Heart right ventricle (tissue), 16 donors: ENCODE results near the gene PIWIL4. TPM values are rescaled to one million over a fixed set of nuclear protein-coding genes. Genes with fewer than 3 reads are reported as not detected.

Experiments
- ATAC-seq, 8 donors: fragments of 200-7000 bp; cut with Tn5 transposase; one replicate each; pipeline ENCODE4 v1.9.1; 2020; ENCODE audit warnings: mild to moderate bottlenecking in 8 of 8, moderate library complexity in 8 of 8, moderate number of reproducible peaks in 1 of 8
- DNase-seq, 2 donors: peaks; one replicate each; pipeline ENCODE4 v3.0.0-alpha.2; 2020
- H3K27ac ChIP-seq, 10 donors: fragments of 200-600 bp; sonication (generic) in 2 of 10; one replicate each; pipeline versions ENCODE4 v1.5.0 to v1.8.0; 2020 to 2022; ENCODE audit warnings: mild to moderate bottlenecking in 3 of 10
- H3K27me3 ChIP-seq, 7 donors: fragments of 200-600 bp; one replicate each; pipeline ENCODE4 v1.8.0; 2021 to 2022; ENCODE audit warnings: mild to moderate bottlenecking in 2 of 7
- H3K36me3 ChIP-seq, 9 donors: fragments of 200-600 bp; sonication (generic) in 1 of 9; one replicate each; pipeline versions ENCODE4 v1.5.0 to v1.8.0; 2020 to 2022; ENCODE audit warnings: mild to moderate bottlenecking in 2 of 9
- H3K4me1 ChIP-seq, 9 donors: fragments of 200-600 bp; sonication (generic) in 1 of 9; one replicate each; pipeline versions ENCODE4 v1.5.0 to v1.8.0; 2020 to 2022; ENCODE audit warnings: mild to moderate bottlenecking in 4 of 9
- H3K4me3 ChIP-seq, 10 donors: fragments of 200-600 bp; sonication (generic) in 2 of 10; one replicate each; pipeline versions ENCODE4 v1.5.0 to v1.8.0; 2020 to 2022; ENCODE audit warnings: mild to moderate bottlenecking in 7 of 10, moderate library complexity in 2 of 10
- H3K9me3 ChIP-seq, 11 donors: fragments of 200-600 bp in 10 of 11; sonication (generic) in 2 of 11; one replicate each; pipeline versions ENCODE4 v1.5.0 to v1.8.0; 2013 to 2022; ENCODE audit warnings: mild to moderate bottlenecking in 2 of 11, control low read depth in 1 of 11, moderate library complexity in 1 of 11
- CTCF ChIP-seq, 9 donors: fragments of 200-600 bp; sonication (generic) in 2 of 9; IDR thresholded peaks; one replicate each; pipeline versions ENCODE4 v1.5.0 to v1.8.0; 2021 to 2022; ENCODE audit warnings: antibody characterized with exemption in 9 of 9, mild to moderate bottlenecking in 5 of 9, moderate library complexity in 1 of 9
- WGBS, 2 donors: extraction: QIAGEN DNeasy Blood & Tissue Kit; methylation state at CpG; one replicate each; pipeline ENCODE4 v1.1.7; 2013; ENCODE audit warnings: inconsistent platforms in 1 of 2; 5-methylcytosine and 5-hydroxymethylcytosine counted together
- intact Hi-C, 10 donors: fragments of 100-400 bp; cut with DNase I; formaldehyde crosslinking; loops; one replicate each; pipeline versions ENCODE4 v1.11.1 to v1.14.2; 2022
- polyA plus RNA-seq, 2 donors: library from polyadenylated mRNA; stranded (reverse); fragments of 200-250 nt; gene quantifications; one replicate each; pipeline ENCODE4 v1.2.3, GENCODE V29; 2013
- total RNA-seq, 10 donors: library from RNA; stranded (reverse); fragmentation: NEBNext Ultra II Directional in 3 of 10; extraction: Animal tissue kit (Norgen Biotek cat#: 25700) in 3 of 10; gene quantifications; one replicate each; pipeline versions ENCODE4 v1.2.1 to v1.2.4, GENCODE V29; 2021 to 2023
- donor health status: Arrhythmogenic right ventricular cardiomyopathy.
- donor health status: ischemic (EF 13 %, LVEDD 7.1; RV severe dilation, severe dysfunction).
- donor health status: healthy with polysubstance abuse.
- donor health status: DM: no; HTN: yes; CAD: no.
- donor health status: DM: no; HTN: no; CAD: no.
- donor health status: ischemic (EF 25% LVEDD 6.9; RV normal size, moderate dysfunction).
- donor health status: ischemic (EF 25% LVEDD 5.7; RV mildly dilated, moderate dysfunction).
- donor health status: healthy.
- donor health status: DM: yes; HTN: yes; CAD: no.
- donor health status: Ischemic cardiomyopathy.
- donor health status: ischemic (EF 35%, LVEDD 5.7; RV mildly dilated, moderate dysfunction).
- donor health status: nonischemic (EF 11% LVEDD 7.7; RV severe dilation, severe dysfunction).
- donor health status: DM: yes; HTN: yes; CAD: no.
- donor health status: PGD.
- donor health status: ischemic (EF 29% LVEDD 5.4; RV normal size, mild dysfunction).
- donor health status: nonischemic (EF 23%, LVEDD 6.1; RV moderate dilation, normal function).

Gene PIWIL4
- total and polyA plus RNA-seq, 12 donors, result 0.37 to 2.6 (median 1.3) TPM

DNA sequence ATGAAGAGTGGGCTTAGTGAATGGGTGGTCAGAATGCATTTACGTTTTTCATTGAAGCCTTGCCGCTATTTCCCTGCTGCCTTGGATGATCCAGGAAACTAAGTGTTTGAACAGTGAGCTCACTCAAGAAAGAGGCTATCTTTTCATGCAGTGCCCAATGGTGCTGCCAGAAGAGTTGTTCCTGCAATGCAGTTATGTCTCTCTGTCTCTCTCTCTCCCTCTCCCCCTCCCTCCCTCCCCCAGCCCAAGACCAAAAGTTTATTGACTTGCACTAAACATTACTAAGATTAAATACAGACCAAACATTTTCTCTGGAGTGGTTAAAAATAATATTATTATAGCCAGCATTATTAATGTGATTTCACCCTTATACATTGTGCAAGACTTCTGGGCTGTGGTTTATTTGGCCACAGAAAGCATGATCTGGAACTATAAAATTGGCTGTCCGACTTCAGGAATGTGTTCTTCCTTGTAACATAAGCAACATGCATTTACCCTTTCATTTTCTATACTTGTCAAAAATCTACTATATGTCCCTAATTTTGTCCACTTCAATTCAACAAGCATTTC lies 30.1 kb upstream of the PIWIL4 start:
- H3K4me3 ChIP-seq, result no peak overlapping the region
- TF ChIP-seq CTCF (IDR thresholded peaks at IDR 0.05), result no peak
- intact Hi-C loops, result no loop called here
- ATAC-seq (no peak), DNase-seq (no peak)
- H3K36me3 ChIP-seq, result no peaks in the 10 kb centered on the region
- no peak overlapping the region for H3K27ac ChIP-seq
- 59% methylated on average over 3 of the region's 3 CpGs for WGBS, 2 donors
- H3K4me1 ChIP-seq, result peaks cover 0 to 35% (median 3%) of the 10 kb centered on the region in 9 donors
- H3K27me3 ChIP-seq, result no peaks in the 10 kb centered on the region
- no peaks in the 10 kb centered on the region for H3K9me3 ChIP-seq

GRCh38 chr11:94539420-94539819 lies 27.7 kb upstream of the PIWIL4 start:
- no peak for TF ChIP-seq CTCF (IDR thresholded peaks at IDR 0.05)
- peaks cover 0 to 31% (median 6%) of the 10 kb centered on the region in 9 donors for H3K4me1 ChIP-seq
- no peak overlapping the region for H3K4me3 ChIP-seq
- H3K27me3 ChIP-seq, result no peaks in the 10 kb centered on the region
- ATAC-seq (no peak), DNase-seq (no peak)
- no peaks in the 10 kb centered on the region for H3K36me3 ChIP-seq
- H3K9me3 ChIP-seq, result no peaks in the 10 kb centered on the region
- WGBS, 2 donors, result 76 to 89% methylated on average over 1 of the region's 1 CpG
- intact Hi-C loops, result no loop called here
- H3K27ac ChIP-seq, result no peak overlapping the region

- H3K4me1 ChIP-seq, result peaks cover 2 to 54% (median 30%) of the 10 kb centered on the region in 9 donors
- 1% methylated on average over 81 to 109 of the region's 109 CpGs for WGBS, 2 donors
- no peaks in the 10 kb centered on the region for H3K27me3 ChIP-seq
- intact Hi-C loops, result no loop called here
- H3K27ac ChIP-seq, result peak within 1 kb of the TSS; percentile 78 to 99 (median 94)
- peak within 1 kb of the TSS; percentile 21 to 85 (median 68) for H3K4me3 ChIP-seq
- TF ChIP-seq CTCF (IDR thresholded peaks at IDR 0.05), result peak in 3 of 9 donors; percentile 14 to 24 (median 18)
- no peaks in the 10 kb centered on the region for H3K9me3 ChIP-seq
- peaks cover 0 to 9% (median 0%) of the 10 kb centered on the region in 9 donors for H3K36me3 ChIP-seq
- DNase-seq, result peak; percentile 85 to 87
- peak; percentile 93 to 96 (median 95) for ATAC-seq
Measured at GRCh38 chr11:94543695-94544645, 23.2 kb upstream of the PIWIL4 start, which contains the start of gene FUT4. TSS of gene FUT4 (plus strand) at chr11:94543921. CDS start at chr11:94544134, 213 bp downstream.

DNA sequence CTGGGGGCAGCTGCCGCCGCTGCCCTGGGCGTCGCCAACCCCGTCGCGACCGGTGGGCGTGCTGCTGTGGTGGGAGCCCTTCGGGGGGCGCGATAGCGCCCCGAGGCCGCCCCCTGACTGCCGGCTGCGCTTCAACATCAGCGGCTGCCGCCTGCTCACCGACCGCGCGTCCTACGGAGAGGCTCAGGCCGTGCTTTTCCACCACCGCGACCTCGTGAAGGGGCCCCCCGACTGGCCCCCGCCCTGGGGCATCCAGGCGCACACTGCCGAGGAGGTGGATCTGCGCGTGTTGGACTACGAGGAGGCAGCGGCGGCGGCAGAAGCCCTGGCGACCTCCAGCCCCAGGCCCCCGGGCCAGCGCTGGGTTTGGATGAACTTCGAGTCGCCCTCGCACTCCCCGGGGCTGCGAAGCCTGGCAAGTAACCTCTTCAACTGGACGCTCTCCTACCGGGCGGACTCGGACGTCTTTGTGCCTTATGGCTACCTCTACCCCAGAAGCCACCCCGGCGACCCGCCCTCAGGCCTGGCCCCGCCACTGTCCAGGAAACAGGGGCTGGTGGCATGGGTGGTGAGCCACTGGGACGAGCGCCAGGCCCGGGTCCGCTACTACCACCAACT lies 22.4 kb upstream of the PIWIL4 start:
- Histone ChIP-seq H3K4me3 (peak overlapping the region; percentile 21 to 85 (median 68)), H3K4me1 (peaks cover 2 to 62% (median 30%) of the 10 kb centered on the region in 9 donors)
- DNase-seq, result peak in 1 of 2 donors; percentile 25

More for the DNA sequence above, 22.4 kb upstream of the PIWIL4 start:
- 11 to 13% methylated on average over 56 to 59 of the region's 59 CpGs for WGBS, 2 donors
- Histone ChIP-seq H3K27me3 (no peaks in the 10 kb centered on the region), H3K27ac (peak overlapping the region; percentile 78 to 99 (median 94)), H3K36me3 (peaks cover 0 to 10% (median 0%) of the 10 kb centered on the region in 9 donors), H3K9me3 (no peaks in the 10 kb centered on the region)
- intact Hi-C loops, result no loop called here
- TF ChIP-seq CTCF (IDR thresholded peaks at IDR 0.05), result peak in 1 of 9 donors; percentile 22
- ATAC-seq, result peak in 3 of 8 donors; percentile 0 to 6 (median 3)
